ENCODE data around the gene NCEH1. TPM values are rescaled to one million over a fixed set of nuclear protein-coding genes. Genes with fewer than 3 reads are reported as not detected.

Gene NCEH1
- total RNA-seq, 1 donor from 2014 or later, result 22.4 TPM

DNA sequence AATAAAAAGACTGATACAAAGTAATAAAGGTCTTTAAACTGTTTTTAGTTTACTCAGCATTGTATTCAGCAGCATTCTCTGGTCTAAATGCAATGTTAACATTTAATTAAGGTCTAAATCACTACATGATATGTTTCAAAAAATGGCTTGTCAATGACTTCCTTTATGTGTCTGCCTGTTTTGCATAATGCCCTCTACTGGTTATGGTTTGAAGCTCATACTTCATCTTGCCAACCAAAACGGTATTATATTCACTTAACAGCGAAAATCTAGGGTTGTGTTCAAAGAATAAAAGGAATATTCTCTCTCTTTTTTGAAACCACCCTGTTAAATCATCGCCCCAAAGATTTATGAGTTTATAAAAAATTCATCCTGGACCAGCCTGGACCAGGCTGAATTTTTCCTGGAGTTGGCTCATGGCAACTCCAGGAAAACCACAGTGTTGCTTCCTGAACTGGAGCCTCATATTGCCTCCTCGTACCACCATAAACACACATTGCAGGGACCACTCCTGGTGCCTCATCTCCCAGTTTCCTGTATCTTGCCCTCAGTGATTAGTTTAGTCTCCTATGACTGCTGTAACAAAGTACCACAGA is 6.7 kb upstream of the NCEH1 start:
- DNase-seq (ENCODE audit: low read depth), result no peak
- H3K4me3 ChIP-seq (ENCODE audit: low read depth, low read length), result no peak overlapping the region
- TF ChIP-seq, protein P1, sequence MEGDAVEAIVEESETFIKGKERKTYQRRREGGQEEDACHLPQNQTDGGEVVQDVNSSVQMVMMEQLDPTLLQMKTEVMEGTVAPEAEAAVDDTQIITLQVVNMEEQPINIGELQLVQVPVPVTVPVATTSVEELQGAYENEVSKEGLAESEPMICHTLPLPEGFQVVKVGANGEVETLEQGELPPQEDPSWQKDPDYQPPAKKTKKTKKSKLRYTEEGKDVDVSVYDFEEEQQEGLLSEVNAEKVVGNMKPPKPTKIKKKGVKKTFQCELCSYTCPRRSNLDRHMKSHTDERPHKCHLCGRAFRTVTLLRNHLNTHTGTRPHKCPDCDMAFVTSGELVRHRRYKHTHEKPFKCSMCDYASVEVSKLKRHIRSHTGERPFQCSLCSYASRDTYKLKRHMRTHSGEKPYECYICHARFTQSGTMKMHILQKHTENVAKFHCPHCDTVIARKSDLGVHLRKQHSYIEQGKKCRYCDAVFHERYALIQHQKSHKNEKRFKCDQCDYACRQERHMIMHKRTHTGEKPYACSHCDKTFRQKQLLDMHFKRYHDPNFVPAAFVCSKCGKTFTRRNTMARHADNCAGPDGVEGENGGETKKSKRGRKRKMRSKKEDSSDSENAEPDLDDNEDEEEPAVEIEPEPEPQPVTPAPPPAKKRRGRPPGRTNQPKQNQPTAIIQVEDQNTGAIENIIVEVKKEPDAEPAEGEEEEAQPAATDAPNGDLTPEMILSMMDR (IDR thresholded peaks at IDR 0.05; ENCODE audit: insufficient read depth, low read length, poor library complexity, severe bottlenecking), result peak; percentile 11
- H3K36me3 ChIP-seq (ENCODE audit: control insufficient read depth, insufficient read depth, low read length), result no peaks in the 10 kb centered on the region
- H3K27me3 ChIP-seq (ENCODE audit: control insufficient read depth, insufficient read depth, low read length), result no peaks in the 10 kb centered on the region

DNA sequence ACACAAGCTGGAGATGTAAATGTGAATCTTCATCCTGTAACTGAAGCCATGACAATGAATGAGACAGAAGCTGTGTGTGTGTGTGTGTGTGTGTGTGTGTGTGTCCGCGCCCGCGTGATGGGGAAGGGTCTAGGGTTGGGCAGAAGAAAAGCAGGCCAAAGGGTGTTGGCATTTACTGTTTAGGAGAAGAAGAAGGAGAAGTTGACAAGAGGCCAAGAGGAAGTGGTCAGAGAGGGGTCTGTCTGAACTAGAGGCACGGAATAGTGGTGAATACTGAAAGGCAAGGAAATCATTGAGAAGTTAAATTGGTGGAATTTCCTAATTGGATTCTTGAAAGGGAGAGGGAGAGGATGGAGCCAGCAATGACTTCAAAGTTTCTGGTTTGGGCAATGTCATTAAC is 5.6 kb upstream of the NCEH1 start:
- Histone ChIP-seq H3K27me3 (ENCODE audit: control insufficient read depth, insufficient read depth, low read length) (no peaks in the 10 kb centered on the region), H3K4me3 (ENCODE audit: low read depth, low read length) (no peak overlapping the region), H3K36me3 (ENCODE audit: control insufficient read depth, insufficient read depth, low read length) (no peaks in the 10 kb centered on the region)
- DNase-seq (ENCODE audit: low read depth), result no peak
- TF ChIP-seq, protein P1 (IDR thresholded peaks at IDR 0.05; ENCODE audit: insufficient read depth, low read length, poor library complexity, severe bottlenecking), result no peak

DNA sequence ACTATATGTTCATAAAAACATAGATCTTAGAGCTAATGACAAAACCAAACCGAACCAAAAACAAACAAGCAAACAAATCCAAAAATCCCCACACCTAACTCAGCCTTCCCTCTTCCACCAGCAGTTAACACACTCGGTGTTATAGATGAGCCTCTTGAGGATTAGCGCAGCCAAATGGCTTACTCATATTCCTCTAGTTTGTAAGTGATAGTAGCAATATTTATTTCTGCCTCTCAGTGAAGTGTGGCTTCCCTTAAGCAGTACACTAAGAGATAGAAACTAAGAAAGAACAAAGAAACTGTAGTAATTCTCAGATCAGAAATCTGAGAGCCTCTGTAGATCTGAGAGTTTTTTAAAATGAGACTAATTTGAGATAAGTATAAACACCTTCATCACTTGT is 2.4 kb upstream of the NCEH1 start:
- no peak for DNase-seq (ENCODE audit: low read depth)
- TF ChIP-seq, protein P1 (IDR thresholded peaks at IDR 0.05; ENCODE audit: insufficient read depth, low read length, poor library complexity, severe bottlenecking), result no peak
- Histone ChIP-seq H3K4me3 (ENCODE audit: low read depth, low read length) (no peak overlapping the region), H3K36me3 (ENCODE audit: control insufficient read depth, insufficient read depth, low read length) (no peaks in the 10 kb centered on the region), H3K27me3 (ENCODE audit: control insufficient read depth, insufficient read depth, low read length) (no peaks in the 10 kb centered on the region)

DNA sequence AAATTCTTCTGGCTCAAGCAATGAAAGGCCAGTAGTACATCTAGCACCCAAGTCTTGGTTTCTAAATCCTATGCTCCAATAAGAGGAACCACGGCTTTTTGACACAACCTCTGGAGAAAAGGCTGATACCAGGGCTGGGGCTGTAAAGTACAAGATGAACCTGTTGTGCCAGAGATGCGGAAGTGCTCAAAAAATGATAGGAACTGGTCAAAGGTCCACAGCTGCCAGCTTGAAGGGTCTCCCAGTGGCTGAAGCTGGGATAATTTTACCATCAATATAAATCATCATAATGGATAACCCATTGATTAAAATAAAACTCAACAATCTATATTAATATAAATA is 558 bp upstream of the NCEH1 start:
- Histone ChIP-seq H3K27me3 (ENCODE audit: control insufficient read depth, insufficient read depth, low read length) (no peaks in the 10 kb centered on the region), H3K4me3 (ENCODE audit: low read depth, low read length) (peak overlapping the region; percentile 95), H3K36me3 (ENCODE audit: control insufficient read depth, insufficient read depth, low read length) (no peaks in the 10 kb centered on the region)
- TF ChIP-seq, protein P1 (IDR thresholded peaks at IDR 0.05; ENCODE audit: insufficient read depth, low read length, poor library complexity, severe bottlenecking), result no peak
- DNase-seq (ENCODE audit: low read depth), result no peak

DNA sequence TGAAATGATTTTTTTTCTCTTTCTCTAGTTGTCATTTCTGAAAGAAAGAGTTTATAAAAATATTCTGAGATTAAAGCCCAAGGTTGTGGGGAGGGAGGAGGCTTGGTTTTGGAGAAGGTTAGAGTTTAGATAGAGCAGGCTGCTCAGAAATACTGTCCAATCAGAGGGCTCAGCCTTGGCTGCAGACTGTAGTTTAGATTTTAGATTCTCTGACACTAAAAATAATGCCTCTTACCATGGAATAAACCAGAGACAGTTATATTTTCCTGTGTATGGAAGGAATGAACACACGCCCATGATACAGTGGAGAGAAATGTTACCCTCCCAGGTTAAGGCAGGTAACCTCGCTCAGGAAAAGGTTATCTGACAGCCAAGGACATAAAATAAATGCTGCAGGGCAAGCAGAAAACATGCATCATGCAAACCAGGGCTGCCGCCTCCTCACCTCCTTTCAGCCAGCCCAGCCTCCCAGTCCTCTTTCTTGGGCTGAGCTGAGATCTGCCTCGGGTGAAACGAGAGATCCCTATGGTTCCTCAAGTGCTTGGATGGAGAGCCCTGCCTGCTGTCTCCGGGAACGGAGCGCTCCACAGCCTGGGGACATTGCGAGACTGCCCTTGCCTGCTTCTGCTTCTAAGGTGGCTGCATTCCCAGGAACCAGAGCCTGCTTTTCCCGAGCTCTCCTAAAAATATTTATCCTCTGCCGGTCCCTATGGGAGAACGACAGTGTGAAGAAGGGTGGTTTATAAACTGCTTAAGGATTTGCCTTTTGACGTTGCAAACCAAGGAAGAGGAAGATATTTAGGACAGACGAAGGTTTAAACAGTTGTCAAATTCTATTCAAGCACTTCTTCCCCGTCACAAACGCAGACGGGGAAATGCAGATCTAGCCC is 848 bp downstream of the NCEH1 start:
- Histone ChIP-seq H3K27me3 (ENCODE audit: control insufficient read depth, insufficient read depth, low read length) (no peaks in the 10 kb centered on the region), H3K36me3 (ENCODE audit: control insufficient read depth, insufficient read depth, low read length) (no peaks in the 10 kb centered on the region), H3K4me3 (ENCODE audit: low read depth, low read length) (peak overlapping the region; percentile 95)
- TF ChIP-seq, protein P1 (IDR thresholded peaks at IDR 0.05; ENCODE audit: insufficient read depth, low read length, poor library complexity, severe bottlenecking), result no peak
- DNase-seq (ENCODE audit: low read depth), result no peak

All from kidney epithelial cell (primary cell).